Astrocyte of the spinal cord (primary cell): ENCODE measurements around the gene DIP2B.

Experiments used
- DNase-seq: peaks from one replicate; pipeline ENCODE4 v3.0.0; 2011; ENCODE audit warnings: low read depth, low spot score
- H3K4me3 ChIP-seq: 2 replicates; pipeline ENCODE4 v1.5.1; 2011; ENCODE audit warnings: low read depth, mild to moderate bottlenecking, low read length, moderate library complexity
- in situ Hi-C: cut with HindIII; loops from 2 replicates; pipeline ENCODE4 v1.10.0; 2017; ENCODE audit warnings: low sequenced_read_pairs
- TF ChIP-seq, protein P1 (sequence below): IDR thresholded peaks from 2 replicates; pipeline ENCODE4 v1.5.1; 2012; ENCODE audit warnings: low read depth, mild to moderate bottlenecking, low read length, inconsistent platforms

Gene DIP2B

GRCh38 chr12:50778663-50779590 lies 274.1 kb downstream of the DIP2B start:
- in situ Hi-C loops: no loop called here

GRCh38 chr12:50780013-50780412 lies 275.2 kb downstream of the DIP2B start:
- TF ChIP-seq, protein P1, sequence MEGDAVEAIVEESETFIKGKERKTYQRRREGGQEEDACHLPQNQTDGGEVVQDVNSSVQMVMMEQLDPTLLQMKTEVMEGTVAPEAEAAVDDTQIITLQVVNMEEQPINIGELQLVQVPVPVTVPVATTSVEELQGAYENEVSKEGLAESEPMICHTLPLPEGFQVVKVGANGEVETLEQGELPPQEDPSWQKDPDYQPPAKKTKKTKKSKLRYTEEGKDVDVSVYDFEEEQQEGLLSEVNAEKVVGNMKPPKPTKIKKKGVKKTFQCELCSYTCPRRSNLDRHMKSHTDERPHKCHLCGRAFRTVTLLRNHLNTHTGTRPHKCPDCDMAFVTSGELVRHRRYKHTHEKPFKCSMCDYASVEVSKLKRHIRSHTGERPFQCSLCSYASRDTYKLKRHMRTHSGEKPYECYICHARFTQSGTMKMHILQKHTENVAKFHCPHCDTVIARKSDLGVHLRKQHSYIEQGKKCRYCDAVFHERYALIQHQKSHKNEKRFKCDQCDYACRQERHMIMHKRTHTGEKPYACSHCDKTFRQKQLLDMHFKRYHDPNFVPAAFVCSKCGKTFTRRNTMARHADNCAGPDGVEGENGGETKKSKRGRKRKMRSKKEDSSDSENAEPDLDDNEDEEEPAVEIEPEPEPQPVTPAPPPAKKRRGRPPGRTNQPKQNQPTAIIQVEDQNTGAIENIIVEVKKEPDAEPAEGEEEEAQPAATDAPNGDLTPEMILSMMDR: no peak
- DNase-seq: no peak
- in situ Hi-C loops: no loop called here
- H3K4me3 ChIP-seq: no peak overlapping the region

More at GRCh38 chr12:50778663-50779590, 274.1 kb downstream of the DIP2B start:
- DNase-seq: no peak
- TF ChIP-seq, protein P1: no peak
- no peak overlapping the region for H3K4me3 ChIP-seq

- in situ Hi-C loops: no loop called here
- TF ChIP-seq, protein P1: no peak
- DNase-seq: no peak
- H3K4me3 ChIP-seq: no peak overlapping the region
Observed at GRCh38 chr12:50784501-50784900, 279.7 kb downstream of the DIP2B start.

DNA sequence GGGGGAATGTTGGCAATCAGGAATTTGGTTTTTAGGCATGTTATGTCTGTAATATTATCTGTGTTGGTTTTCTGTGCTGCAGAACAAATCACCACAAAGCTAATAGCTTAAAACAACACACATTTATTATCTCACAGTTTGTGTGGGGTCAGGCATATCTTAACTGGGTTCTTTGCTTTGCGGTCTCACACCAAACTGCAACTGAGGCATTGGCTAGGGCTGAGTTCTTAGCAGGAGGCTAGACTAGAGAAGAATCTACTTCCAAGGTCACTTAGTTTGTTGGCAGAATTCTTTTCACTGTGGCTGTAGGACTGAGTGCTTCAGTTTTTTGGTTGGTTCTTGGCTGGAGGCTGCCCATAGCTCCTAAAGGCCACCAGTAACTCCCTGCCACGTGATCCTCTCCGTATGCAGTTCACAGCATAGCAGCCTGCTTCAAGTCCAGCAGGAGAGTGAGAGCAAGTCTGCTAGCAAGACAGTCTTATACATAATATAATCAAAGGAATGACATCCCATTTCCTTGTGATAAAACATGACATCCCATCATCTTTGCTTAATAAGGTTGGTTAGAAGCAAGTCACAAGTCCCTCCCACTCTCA lies 280.7 kb downstream of the DIP2B start:
- no peak overlapping the region for H3K4me3 ChIP-seq
- TF ChIP-seq, protein P1: no peak
- in situ Hi-C loops: no loop called here
- DNase-seq: peak; percentile 59

DNA sequence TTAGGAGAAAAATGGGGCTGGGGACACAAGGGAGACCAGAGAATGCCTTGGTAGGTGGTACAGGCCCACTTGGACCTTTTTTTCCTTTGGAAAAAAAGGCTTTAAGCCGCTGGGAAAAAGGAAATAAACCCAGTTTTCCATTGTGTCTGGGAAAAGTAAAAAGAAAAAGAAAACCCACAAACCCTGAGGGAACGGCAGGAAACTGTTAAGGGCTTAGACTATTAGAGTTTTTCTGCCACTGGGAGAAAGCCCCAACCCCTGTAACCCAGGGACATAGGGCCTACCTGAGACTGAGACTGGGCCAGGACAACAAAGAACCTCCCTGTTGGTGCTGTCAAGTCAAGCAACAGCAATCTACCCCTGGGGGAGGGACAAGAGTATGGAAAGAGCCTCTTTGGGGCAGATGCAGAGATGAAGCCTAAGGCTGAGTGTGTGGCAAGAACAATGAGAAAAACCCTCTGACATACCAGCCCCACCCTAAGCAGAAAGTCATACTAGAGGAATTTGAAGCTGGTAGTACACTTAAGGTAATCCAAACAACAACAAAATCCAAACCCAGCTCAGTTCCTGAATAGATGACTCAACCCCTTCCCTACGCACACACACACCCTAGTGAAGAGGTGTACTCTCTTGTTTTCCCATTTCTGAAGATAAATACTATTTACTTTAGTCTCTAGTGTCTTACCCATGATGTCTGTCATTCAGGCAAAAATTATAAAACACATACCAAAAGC lies 281.9 kb downstream of the DIP2B start:
- H3K4me3 ChIP-seq: no peak overlapping the region
- in situ Hi-C loops: no loop called here
- TF ChIP-seq, protein P1: no peak
- peak; percentile 91 for DNase-seq

DNA sequence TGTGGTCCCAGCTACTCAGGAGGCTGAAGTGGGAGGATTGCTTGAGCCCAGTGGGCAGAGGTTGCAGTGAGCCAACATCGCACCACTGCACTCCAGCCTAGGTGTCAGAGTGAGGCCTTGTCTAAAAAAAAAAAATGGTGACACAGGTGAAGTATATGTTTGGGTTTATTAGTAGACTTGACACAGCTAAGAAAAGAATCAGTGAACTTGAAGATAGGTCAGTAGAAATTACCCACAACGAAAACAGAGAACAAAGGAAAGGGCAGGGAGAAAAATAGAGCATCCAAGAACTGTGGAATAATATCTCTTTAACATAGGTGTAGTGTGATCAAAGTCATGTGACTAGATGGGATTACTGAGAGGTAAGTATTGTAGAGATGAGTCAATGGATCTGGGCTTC lies 282.8 kb downstream of the DIP2B start:
- TF ChIP-seq, protein P1: no peak
- DNase-seq: no peak
- in situ Hi-C loops: no loop called here
- no peak overlapping the region for H3K4me3 ChIP-seq
